SK-N-SH (cell line): ENCODE results near the gene TMEM134. TPM values are rescaled to one million over a fixed set of nuclear protein-coding genes. Genes with fewer than 3 reads are reported as not detected.

Experiments used
- CTCF ChIA-PET: fragments of 300-600, 350-600 bp; formaldehyde crosslinking; extraction: SDS; loops from one replicate; lab custom pipeline; 2021; lab: Yijun Ruan, JAX
- POLR2A ChIA-PET: fragments of 350-600 bp; sonication (Branson Sonifier 250); formaldehyde crosslinking; extraction: SDS; loops from one replicate; lab custom pipeline; 2020; ENCODE audit warnings: antibody characterized with exemption, inconsistent platforms; lab: Yijun Ruan, JAX
- DNase-seq: peaks from one replicate; pipeline ENCODE4 v3.0.0; 2012
- H2AFZ ChIP-seq: fragments of 200-600 bp; sonication (generic); 2 replicates; pipeline ENCODE4 v1.8.1; 2016; ENCODE audit warnings: antibody characterized with exemption, mild to moderate bottlenecking, low read depth
- H3F3A ChIP-seq: fragments of 200-600 bp; sonication (generic); replicated peaks from 2 replicates; pipeline ENCODE3; 2016; ENCODE audit warnings: antibody characterized with exemption, mild to moderate bottlenecking; ENCODE audit not compliant: insufficient read depth
- H3K27ac ChIP-seq, 2 experiments: fragments of 200-500 bp in 1 of 2; fragments of 200-600 bp in 1 of 2; sonication (Bioruptor generic) in 1 of 2; sonication (generic), shearing (Covaris generic) in 1 of 2; 2 replicates each; pipeline versions ENCODE4 v1.5.1 to v1.6.1; 2014 to 2016; ENCODE audit warnings: low read depth in 2 of 2, inconsistent platforms in 1 of 2, low read length in 1 of 2, mild to moderate bottlenecking in 1 of 2, mixed read lengths in 1 of 2
- H3K27me3 ChIP-seq: fragments of 200-600 bp; sonication (generic), shearing (Covaris generic); 2 replicates; pipeline ENCODE4 v1.6.1; 2016; ENCODE audit warnings: mixed run types; ENCODE audit not compliant: insufficient read depth
- H3K36me3 ChIP-seq, 2 experiments: fragments of 200-500 bp in 1 of 2; fragments of 200-600 bp in 1 of 2; sonication (Bioruptor generic) in 1 of 2; sonication (generic) in 1 of 2; replicated peaks in 1 of 2; 2 replicates each; pipeline versions ENCODE3 to v1.5.1; 2014 to 2016; ENCODE audit warnings: low read length in 1 of 2, mild to moderate bottlenecking in 1 of 2; ENCODE audit not compliant: insufficient read depth in 2 of 2, control insufficient read depth in 1 of 2
- H3K4me1 ChIP-seq, 2 experiments: fragments of 200-500 bp in 1 of 2; fragments of 200-600 bp in 1 of 2; sonication (Bioruptor generic) in 1 of 2; sonication (generic), shearing (Covaris generic) in 1 of 2; 2 replicates each; pipeline versions ENCODE4 v1.5.1 to v1.6.1; 2014 to 2016; ENCODE audit warnings: low read depth in 1 of 2, low read length in 1 of 2, mixed run types in 1 of 2; ENCODE audit not compliant: insufficient read depth in 2 of 2, control insufficient read depth in 1 of 2
- H3K4me2 ChIP-seq: fragments of 200-600 bp; sonication (generic), shearing (Covaris generic); 2 replicates; pipeline ENCODE4 v1.6.1; 2017; ENCODE audit warnings: mixed run types
- H3K4me3 ChIP-seq, 2 experiments: fragments of 200-500 bp in 1 of 2; fragments of 200-600 bp in 1 of 2; sonication (Bioruptor generic) in 1 of 2; sonication (generic), shearing (Covaris generic) in 1 of 2; 2 replicates each; pipeline versions ENCODE4 v1.5.1 to v1.8.1; 2014 to 2016; ENCODE audit warnings: low read depth in 2 of 2, inconsistent platforms in 1 of 2, low read length in 1 of 2, mild to moderate bottlenecking in 1 of 2, mixed read lengths in 1 of 2, moderate library complexity in 1 of 2
- H3K79me2 ChIP-seq: fragments of 200-600 bp; sonication (generic); 2 replicates; pipeline ENCODE4 v1.8.1; 2017; ENCODE audit warnings: mild to moderate bottlenecking; ENCODE audit not compliant: insufficient read depth
- H3K9ac ChIP-seq: fragments of 200-600 bp; sonication (generic); 2 replicates; pipeline ENCODE4 v1.6.1; 2017; ENCODE audit warnings: mixed run types
- H3K9me2 ChIP-seq: fragments of 200-600 bp; sonication (generic); 2 replicates; pipeline ENCODE4 v1.6.1; 2017; ENCODE audit warnings: mixed run types
- H3K9me3 ChIP-seq: fragments of 200-600 bp; sonication (generic); 2 replicates; pipeline ENCODE4 v1.6.1; 2017; ENCODE audit warnings: mixed run types, mild to moderate bottlenecking, moderate library complexity
- H4K20me1 ChIP-seq: fragments of 200-600 bp; sonication (generic); 2 replicates; pipeline ENCODE4 v1.6.1; 2017; ENCODE audit warnings: mild to moderate bottlenecking, mixed run types; ENCODE audit not compliant: insufficient read depth
- ELF1 ChIP-seq: IDR thresholded peaks from 2 replicates; pipeline ENCODE4 v1.4.0; 2012
- EZH2phosphoT487 ChIP-seq: fragments of 200-600 bp; sonication (generic); IDR thresholded peaks from 2 replicates; pipeline ENCODE4 v1.6.1; 2017; ENCODE audit warnings: low read depth, mixed run types, mild to moderate bottlenecking, antibody characterized with exemption, moderate library complexity, borderline replicate concordance
- FOXM1 ChIP-seq: IDR thresholded peaks from 2 replicates; pipeline ENCODE4 v1.4.0; 2012; ENCODE audit warnings: low read depth, mild to moderate bottlenecking
- GABPA ChIP-seq: IDR thresholded peaks from 2 replicates; pipeline ENCODE4 v1.4.0; 2012; ENCODE audit warnings: low read depth, mild to moderate bottlenecking
- MXI1 ChIP-seq: IDR thresholded peaks from 2 replicates; pipeline ENCODE4 v1.6.1; 2012; ENCODE audit warnings: mild to moderate bottlenecking, low read depth, low read length, improper control_type of control experiment
- NFIC ChIP-seq: IDR thresholded peaks from 2 replicates; pipeline ENCODE4 v1.4.0; 2012; ENCODE audit warnings: borderline replicate concordance
- POLR2AphosphoS5 ChIP-seq: IDR thresholded peaks from 2 replicates; pipeline ENCODE4 v1.6.1; 2012; ENCODE audit warnings: low read depth, low read length
- RFX5 ChIP-seq: IDR thresholded peaks from 2 replicates; pipeline ENCODE4 v1.6.1; 2012; ENCODE audit warnings: mild to moderate bottlenecking, improper control_type of control experiment, low read length
- SIN3A ChIP-seq: IDR thresholded peaks from 2 replicates; pipeline ENCODE4 v1.6.1; 2012; ENCODE audit warnings: low read depth, mild to moderate bottlenecking, low read length, moderate library complexity, borderline replicate concordance
- SMC3 ChIP-seq: IDR thresholded peaks from 2 replicates; pipeline ENCODE4 v1.6.1; 2012; ENCODE audit warnings: low read depth, low read length, improper control_type of control experiment
- TAF1 ChIP-seq: IDR thresholded peaks from 2 replicates; pipeline ENCODE4 v1.6.1; 2012; ENCODE audit warnings: low read depth, mild to moderate bottlenecking, low read length, moderate library complexity, borderline replicate concordance
- TEAD4 ChIP-seq: IDR thresholded peaks from 2 replicates; pipeline ENCODE4 v1.4.0; 2012; ENCODE audit warnings: mild to moderate bottlenecking, borderline replicate concordance; ENCODE audit not compliant: insufficient read depth
- WGBS: methylation state at CpG from one replicate; pipeline ENCODE4 v1.1.6; 2017; ENCODE audit warnings: low lambda C conversion rate; 5-methylcytosine and 5-hydroxymethylcytosine counted together
- polyA plus RNA-seq, 3 experiments: library from polyadenylated mRNA; depleted of rRNA; stranded (reverse); fragments of >200 nt; gene quantifications; 2 replicates each; pipeline ENCODE4 v1.2.3, GENCODE V29; 2012
- TF ChIP-seq, protein P1 (sequence below): fragments of 200-600 bp; sonication (generic); IDR thresholded peaks from 2 replicates; pipeline ENCODE4 v1.6.1; 2017; ENCODE audit warnings: antibody characterized with exemption, mild to moderate bottlenecking, moderate library complexity
- TF ChIP-seq, protein P2 (sequence below): IDR thresholded peaks from 2 replicates; pipeline ENCODE4; 2012
- TF ChIP-seq, protein P3 (sequence below): fragments of 150-350 bp; IDR thresholded peaks from 2 replicates; pipeline ENCODE4 v1.6.1; 2016; ENCODE audit warnings: mild to moderate bottlenecking, low read depth, low read length
- TF ChIP-seq, protein P4 (sequence below): IDR thresholded peaks from 2 replicates; pipeline ENCODE4 v1.4.0; 2012; ENCODE audit warnings: low read depth, borderline replicate concordance
- TF ChIP-seq, protein P5 (sequence below): fragments of 150-350 bp; IDR thresholded peaks from 2 replicates; pipeline ENCODE4 v1.6.1; 2017; ENCODE audit warnings: antibody characterized with exemption, low read length, low read depth, borderline replicate concordance

Gene TMEM134
- polyA plus RNA-seq, 1 of the 3 experiments (the other 2 are of a cell fraction), result 132 TPM

DNA sequence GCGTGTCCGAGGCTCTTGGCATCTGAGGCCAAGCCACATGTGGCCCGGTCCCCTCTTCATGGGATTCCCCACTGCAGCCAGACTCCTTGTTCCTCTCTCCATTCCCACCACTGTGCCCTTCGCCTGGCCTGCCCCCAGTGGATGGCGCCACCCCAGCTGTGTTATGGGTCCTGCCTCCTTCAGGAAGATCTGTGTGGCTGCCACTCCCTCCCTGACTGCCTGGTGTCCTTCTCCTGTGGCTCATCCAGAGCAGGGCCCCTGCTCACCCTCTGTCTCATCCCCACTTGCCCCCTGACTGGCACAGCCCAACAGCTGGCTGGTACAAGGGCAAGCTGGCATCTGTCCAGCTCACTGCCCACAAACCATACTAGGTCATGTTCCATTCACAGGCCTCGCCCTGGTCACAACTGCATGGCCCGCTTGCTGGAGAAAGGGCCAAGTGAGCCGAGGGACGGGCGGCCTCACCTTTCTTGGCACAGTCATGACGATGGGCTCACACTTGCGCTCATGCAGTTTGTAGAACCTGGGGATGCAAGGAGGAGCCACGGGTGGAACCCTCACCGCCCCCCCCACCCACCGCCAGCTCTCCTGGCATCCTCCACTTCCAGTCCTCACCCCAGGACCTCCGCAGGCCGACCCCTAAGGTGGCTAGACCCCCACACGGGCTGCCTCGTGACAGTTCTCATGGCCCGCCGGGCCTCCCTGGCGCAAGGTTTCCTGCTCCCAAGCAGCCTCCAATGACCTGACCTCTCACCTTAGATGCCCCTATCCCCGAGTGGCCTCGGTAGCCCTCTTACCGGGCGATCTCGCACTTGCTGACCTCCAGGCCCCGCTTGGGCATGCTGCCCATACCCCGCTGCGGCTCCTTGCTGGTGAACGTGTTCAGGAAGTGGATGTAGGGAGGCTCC, 29.5 kb downstream of the TMEM134 start:
- H3K9ac ChIP-seq, result no peak overlapping the region
- H2AFZ ChIP-seq, result no peak overlapping the region
- no peak overlapping the region for H3K27ac ChIP-seq
- H3K4me3 ChIP-seq, result no peak overlapping the region
- H3K36me3 ChIP-seq, result peaks cover 0 to 34% of the 10 kb centered on the region in 2 experiments
- H3K4me1 ChIP-seq, result peaks cover 4 to 11% of the 10 kb centered on the region in 2 experiments; a peak in 3 of 4 replicates
- H3K4me2 ChIP-seq, result no peak overlapping the region
- peaks cover 12% of the 10 kb centered on the region; the same call in 1 of the 2 replicates for H3K79me2 ChIP-seq
- TF ChIP-seq, protein P1, sequence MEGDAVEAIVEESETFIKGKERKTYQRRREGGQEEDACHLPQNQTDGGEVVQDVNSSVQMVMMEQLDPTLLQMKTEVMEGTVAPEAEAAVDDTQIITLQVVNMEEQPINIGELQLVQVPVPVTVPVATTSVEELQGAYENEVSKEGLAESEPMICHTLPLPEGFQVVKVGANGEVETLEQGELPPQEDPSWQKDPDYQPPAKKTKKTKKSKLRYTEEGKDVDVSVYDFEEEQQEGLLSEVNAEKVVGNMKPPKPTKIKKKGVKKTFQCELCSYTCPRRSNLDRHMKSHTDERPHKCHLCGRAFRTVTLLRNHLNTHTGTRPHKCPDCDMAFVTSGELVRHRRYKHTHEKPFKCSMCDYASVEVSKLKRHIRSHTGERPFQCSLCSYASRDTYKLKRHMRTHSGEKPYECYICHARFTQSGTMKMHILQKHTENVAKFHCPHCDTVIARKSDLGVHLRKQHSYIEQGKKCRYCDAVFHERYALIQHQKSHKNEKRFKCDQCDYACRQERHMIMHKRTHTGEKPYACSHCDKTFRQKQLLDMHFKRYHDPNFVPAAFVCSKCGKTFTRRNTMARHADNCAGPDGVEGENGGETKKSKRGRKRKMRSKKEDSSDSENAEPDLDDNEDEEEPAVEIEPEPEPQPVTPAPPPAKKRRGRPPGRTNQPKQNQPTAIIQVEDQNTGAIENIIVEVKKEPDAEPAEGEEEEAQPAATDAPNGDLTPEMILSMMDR, result peak; percentile 44
- TF ChIP-seq NFIC (peak; percentile 40; the same call in 1 of the 2 replicates), SMC3 (no peak), ELF1 (no peak), TEAD4 (no peak), POLR2AphosphoS5 (no peak)
- TF ChIP-seq, protein P2, sequence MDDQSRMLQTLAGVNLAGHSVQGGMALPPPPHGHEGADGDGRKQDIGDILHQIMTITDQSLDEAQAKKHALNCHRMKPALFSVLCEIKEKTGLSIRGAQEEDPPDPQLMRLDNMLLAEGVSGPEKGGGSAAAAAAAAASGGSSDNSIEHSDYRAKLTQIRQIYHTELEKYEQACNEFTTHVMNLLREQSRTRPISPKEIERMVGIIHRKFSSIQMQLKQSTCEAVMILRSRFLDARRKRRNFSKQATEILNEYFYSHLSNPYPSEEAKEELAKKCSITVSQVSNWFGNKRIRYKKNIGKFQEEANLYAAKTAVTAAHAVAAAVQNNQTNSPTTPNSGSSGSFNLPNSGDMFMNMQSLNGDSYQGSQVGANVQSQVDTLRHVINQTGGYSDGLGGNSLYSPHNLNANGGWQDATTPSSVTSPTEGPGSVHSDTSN, result no peak
- DNase-seq, result no peak
- H3K27me3 ChIP-seq, result no peaks in the 10 kb centered on the region
- POLR2A ChIA-PET, result no interaction called here
- CTCF ChIA-PET, result interaction anchor here (1.0 kb wide), 2 partner anchors 10 to 48 kb away, joined by 3 read pairs; partner anchors contain the start of gene RAD9A
- H4K20me1 ChIP-seq, result no peaks in the 10 kb centered on the region
- no peaks in the 10 kb centered on the region for H3F3A ChIP-seq
- 92% methylated on average over 24 of the region's 31 CpGs for WGBS
- H3K9me2 ChIP-seq, result no peaks in the 10 kb centered on the region
- no peaks in the 10 kb centered on the region for H3K9me3 ChIP-seq

DNA sequence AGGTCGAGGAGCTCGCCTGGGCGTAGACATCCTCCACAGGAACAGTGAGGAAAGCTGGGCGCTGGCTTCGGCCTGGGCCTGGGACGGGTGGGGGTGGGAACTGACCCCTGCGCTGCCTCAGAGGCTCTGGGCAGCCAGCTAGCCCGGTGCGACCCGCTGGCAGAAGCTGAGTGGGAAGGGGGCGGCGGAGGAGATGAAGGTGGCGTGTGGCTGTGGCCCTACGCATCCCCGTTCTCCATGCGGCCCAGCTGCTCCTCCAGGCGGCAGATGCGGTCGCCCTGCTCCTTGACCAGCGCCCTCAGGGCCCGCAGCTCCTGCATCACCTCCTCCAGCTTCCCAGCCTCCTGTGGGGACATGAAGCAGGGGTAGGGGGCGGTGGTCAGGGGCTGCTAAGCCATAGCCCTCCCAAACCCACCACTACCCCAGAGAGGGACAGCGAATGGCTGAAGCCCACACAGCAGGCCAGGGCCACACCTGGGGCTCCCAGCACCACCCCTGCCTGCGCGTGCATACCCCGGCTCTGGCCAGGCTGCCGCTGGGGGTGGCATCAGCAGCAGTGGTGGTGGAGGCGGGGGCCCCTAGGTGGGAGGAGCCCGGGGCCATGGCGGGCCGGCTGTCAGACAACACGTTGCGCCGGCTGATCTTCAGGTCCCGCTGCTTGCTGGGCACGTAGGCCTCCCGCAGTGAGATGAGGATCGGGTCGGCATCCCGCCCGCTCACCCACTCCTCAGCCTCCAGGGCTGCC, 30.7 kb downstream of the TMEM134 start:
- no peak overlapping the region for H3K27ac ChIP-seq
- no peak for DNase-seq
- no peaks in the 10 kb centered on the region for H3F3A ChIP-seq
- POLR2A ChIA-PET, result interaction anchor here (0.8 kb wide), 1 partner anchor 9 kb away, joined by 4 read pairs; the partner anchor contains the start of gene RPS6KB2
- WGBS, result 93% methylated on average over 22 of the region's 41 CpGs
- no peak overlapping the region for H3K9ac ChIP-seq
- H3K9me3 ChIP-seq, result no peaks in the 10 kb centered on the region
- H3K4me1 ChIP-seq, result peaks cover 4 to 11% of the 10 kb centered on the region in 2 experiments; a peak in 2 of 4 replicates
- no peak overlapping the region for H2AFZ ChIP-seq
- H4K20me1 ChIP-seq, result no peaks in the 10 kb centered on the region
- H3K79me2 ChIP-seq, result peaks cover 12% of the 10 kb centered on the region; the same call in 1 of the 2 replicates
- no peak overlapping the region for H3K4me3 ChIP-seq
- no peaks in the 10 kb centered on the region for H3K9me2 ChIP-seq
- peaks cover 0 to 45% of the 10 kb centered on the region in 2 experiments for H3K36me3 ChIP-seq
- no peak overlapping the region for H3K4me2 ChIP-seq
- H3K27me3 ChIP-seq, result no peaks in the 10 kb centered on the region
- CTCF ChIA-PET, result interaction anchor here (1.0 kb wide), 1 partner anchor 12 kb away, joined by 3 read pairs; no protein-coding TSS in a partner anchor
- TF ChIP-seq NFIC (no peak), MXI1 (no peak), SIN3A (no peak), GABPA (no peak), TAF1 (no peak), RFX5 (no peak), FOXM1 (no peak), TEAD4 (no peak), EZH2phosphoT487 (no peak)
- TF ChIP-seq, protein P3, sequence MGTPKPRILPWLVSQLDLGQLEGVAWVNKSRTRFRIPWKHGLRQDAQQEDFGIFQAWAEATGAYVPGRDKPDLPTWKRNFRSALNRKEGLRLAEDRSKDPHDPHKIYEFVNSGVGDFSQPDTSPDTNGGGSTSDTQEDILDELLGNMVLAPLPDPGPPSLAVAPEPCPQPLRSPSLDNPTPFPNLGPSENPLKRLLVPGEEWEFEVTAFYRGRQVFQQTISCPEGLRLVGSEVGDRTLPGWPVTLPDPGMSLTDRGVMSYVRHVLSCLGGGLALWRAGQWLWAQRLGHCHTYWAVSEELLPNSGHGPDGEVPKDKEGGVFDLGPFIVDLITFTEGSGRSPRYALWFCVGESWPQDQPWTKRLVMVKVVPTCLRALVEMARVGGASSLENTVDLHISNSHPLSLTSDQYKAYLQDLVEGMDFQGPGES, result no peak
- TF ChIP-seq, protein P4, sequence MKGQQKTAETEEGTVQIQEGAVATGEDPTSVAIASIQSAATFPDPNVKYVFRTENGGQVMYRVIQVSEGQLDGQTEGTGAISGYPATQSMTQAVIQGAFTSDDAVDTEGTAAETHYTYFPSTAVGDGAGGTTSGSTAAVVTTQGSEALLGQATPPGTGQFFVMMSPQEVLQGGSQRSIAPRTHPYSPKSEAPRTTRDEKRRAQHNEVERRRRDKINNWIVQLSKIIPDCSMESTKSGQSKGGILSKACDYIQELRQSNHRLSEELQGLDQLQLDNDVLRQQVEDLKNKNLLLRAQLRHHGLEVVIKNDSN, result no peak
- TF ChIP-seq, protein P5, sequence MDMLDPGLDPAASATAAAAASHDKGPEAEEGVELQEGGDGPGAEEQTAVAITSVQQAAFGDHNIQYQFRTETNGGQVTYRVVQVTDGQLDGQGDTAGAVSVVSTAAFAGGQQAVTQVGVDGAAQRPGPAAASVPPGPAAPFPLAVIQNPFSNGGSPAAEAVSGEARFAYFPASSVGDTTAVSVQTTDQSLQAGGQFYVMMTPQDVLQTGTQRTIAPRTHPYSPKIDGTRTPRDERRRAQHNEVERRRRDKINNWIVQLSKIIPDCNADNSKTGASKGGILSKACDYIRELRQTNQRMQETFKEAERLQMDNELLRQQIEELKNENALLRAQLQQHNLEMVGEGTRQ, result no peak
